Suppressor macrophage treated with lipopolysaccharide for 4 hours (primary cell): ENCODE data around the gene NFXL1.

Experiments used
- DNase-seq: peaks from one replicate; pipeline ENCODE4 v3.0.0-alpha.2; 2020

Gene NFXL1

DNA sequence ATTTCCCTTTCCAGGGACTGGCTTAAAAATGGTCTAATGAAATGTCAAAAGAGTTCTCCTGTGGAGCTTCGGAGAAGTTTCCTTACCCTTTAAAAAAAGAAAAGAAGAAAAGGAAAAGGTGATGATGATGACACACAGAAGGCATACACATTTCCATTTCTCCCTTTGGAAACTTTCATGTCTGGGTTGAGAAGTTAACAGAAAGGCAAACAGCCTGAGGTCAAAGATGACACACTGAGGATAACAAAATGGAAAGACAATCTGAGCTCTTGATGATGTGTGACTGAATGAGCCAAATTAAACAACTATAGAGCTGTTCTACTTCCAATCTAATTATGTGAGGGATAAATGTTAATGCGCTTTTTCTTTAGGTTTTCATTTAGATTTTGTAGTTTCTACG is 32.2 kb downstream of the NFXL1 start:
- DNase-seq = no peak

DNA sequence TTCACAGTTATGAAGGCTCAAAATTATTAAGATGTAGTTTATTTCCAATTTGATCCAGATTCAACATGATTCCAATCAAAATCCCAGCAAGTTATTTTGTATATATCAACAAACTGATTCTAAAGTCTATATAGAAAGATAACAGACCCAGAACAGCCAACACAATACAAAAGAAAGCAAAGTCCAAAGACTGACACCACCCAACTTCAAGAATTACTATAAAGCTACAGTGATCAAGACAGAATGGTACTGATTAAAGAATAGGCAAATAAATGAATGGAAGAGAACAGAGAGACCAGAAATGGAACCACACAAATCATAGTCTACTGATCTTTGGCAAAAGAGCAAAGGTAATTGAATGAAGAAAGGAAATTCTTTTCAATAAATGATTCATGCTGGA is 34.9 kb downstream of the NFXL1 start:
- DNase-seq = no peak

DNA sequence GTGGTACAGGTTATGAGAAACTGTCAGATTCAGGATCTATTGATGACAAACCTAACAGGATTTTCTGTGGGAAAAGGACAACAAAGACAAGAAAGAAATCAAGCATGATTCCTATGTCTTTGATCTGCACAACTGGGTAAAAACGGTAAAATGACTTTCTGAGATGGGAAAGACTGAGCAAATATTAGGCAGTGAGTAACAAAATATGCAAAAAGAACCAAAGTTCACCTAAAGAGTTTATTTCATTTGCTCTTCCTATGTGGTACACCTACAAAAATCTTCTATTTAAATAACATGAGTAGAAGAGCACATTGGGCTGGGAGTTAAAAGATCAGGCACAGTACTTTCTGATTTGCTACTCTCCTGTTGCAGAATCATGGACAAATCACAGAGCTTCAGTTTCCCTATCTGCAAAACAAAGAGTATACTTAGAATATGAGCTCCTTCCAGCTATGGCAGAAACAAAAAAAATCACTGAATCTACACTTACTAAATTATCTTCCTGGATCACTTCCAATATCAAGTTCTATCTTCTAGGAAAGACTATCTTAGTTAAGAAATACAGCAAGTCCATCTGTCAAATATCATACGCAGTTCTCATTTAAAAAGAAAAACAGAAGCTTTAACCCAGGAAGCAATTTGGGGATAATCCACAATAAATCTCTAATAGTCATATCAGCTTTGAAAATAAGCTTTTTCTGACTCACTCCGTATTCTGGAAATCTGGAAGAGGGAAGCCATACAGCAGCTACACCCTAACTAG is 37.4 kb downstream of the NFXL1 start:
- no peak for DNase-seq

DNA sequence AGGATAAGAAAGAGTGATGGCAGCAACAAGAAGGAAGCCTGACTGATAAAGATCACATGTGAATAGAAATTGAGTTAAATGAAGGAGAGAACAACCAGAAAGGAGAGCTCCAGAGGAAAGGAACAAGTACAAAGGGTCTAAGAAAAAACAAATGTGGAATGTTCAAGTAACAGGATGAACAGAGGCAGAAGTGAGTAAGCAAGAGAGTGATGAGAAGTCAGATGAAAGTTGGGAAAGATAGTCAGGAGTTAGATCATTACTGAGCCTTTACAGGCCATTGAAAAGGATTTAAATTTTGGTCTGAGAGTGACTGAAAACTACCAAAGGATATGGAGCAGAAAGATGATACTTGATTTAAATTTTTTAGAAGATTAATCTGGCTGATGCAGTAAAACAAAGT is 38.1 kb downstream of the NFXL1 start:
- peak; percentile 19 for DNase-seq

DNA sequence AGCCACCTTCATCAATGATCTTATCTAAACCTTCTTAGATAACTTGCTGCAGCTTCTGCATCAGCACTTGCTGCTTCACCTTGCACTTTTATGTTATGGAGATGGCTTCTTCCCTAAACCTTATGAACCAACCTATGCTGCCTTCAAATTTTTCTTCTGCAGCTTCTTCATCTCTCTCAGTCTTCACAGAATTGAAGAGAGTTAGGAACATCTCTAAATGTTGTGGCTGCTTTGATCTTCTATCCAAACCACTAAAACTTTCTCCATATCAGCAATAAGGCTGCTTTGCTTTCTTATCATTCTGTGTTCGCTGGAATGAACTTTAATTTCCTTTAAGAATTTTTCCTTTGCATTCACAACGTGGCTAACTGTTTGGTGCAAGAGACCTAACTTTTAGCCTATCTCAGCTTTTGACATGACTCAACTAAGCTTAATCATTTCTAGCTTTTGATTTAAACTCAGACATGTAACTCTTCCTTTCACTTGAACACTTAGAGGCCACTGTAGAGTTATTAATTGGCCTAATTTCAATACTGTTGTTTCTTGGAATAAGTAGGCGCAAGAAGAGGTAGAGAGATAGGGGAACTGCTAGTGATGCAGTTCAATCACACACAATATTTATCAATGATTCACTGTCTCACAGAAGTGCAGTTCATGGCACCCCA is 40.4 kb downstream of the NFXL1 start:
- no peak for DNase-seq

DNA sequence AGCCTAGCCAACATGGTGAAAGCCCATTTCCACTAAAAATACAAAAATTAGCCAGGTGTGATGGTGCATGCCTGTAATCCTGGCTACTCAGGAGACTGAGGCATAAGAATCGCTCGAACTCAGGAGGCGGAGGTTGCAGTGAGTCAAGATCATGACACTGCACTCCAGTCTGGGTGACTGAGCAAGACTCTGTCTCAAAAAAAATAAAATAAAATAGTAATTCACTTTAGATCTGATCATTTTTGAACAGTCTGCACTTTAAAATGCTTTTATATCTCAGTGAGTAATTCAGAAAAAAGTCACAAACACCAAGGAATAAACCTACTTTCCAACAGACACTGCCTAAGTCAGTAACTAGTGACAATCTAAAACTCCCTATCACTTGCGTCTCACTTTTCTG is 50.9 kb downstream of the NFXL1 start:
- no peak for DNase-seq

DNA sequence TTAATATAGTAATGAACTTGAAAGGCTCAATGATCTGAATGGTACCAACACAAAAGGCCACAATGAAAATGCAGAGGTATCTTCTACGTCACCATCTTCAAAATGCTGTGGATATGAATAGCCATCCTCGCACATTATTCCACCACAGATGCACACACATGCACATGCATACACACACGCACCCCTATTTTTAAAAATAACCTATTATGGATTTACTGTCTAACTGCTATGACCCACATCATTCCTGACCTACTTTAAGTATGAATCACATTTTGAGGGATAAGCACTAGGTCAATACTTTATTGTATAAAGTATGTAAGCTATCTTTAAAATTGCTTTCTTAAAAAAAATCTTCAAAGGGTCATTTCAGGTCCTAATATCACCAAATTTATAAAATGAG is 52.1 kb downstream of the NFXL1 start:
- no peak for DNase-seq

DNA sequence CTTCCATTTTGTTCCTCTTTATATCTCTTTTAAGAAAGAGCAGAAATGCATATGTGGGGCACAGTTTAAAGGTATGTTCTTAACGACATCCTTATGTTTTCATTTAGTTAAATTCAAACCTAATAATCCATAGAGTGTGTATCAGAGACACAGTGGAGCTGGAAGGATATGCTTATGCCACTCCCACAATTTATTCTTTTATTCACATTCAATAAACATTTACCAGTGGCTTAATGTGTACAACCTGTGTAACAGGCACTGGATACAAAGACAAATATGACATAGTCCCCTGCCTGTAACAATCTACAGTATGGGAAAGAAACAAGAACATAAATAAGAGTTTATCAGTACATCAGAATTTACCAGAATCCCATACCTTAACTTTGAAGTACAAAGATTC is 54.1 kb downstream of the NFXL1 start:
- no peak for DNase-seq

DNA sequence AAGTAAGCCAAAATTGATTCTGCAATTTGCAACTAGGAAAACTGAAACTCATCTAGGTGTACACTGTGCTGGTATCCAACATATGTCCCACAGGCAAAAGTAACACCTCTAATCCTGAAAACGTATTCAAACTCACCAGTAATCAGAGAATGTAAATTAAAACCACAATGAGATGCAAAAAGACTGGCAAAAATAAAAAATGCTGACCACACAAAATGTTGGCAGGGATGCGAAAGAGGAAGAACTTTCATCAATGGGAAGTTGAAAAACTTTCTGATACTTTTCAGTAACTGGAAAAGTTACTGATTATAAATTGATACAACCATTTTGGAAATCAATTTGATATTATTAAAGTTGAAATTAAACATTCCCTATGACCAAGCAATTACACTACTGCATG is 56.4 kb downstream of the NFXL1 start:
- DNase-seq = peak; percentile 14

DNA sequence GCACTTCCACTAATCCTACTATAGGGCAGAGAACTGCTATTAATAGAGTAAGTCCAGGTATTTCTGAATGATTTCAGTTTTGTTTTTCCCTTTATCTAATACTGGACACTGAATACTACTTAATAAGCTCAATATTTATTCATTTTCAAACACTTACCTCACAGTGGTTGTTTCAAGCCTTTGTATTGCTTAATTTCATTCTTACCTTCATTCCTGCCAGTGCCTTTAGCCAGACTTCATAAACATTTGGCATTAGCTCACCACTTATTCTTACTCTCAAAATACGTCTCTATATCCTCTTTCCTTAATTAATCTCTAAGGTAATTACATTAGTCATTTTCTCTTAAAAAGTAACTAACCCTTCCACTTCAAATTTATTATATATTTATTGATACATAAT is 57.7 kb downstream of the NFXL1 start:
- no peak for DNase-seq

DNA sequence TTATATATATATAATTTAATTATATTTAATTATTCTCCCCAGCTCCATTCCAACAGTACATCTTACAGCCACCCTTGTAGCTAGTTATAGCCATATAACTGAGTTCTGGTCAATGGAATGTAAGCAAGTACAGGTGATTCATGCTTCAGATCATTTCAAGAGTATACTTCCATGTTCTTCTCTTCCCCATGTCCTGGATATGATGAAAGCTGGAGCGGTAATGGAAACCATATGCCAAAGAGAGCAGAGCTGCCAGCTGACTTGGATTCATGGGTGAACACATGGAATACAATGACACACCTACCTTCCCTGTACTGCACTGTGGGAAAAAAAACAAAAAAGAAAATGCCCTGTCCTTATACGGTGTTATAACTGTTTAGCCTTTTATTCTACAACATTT is 59.0 kb downstream of the NFXL1 start:
- DNase-seq = no peak

DNA sequence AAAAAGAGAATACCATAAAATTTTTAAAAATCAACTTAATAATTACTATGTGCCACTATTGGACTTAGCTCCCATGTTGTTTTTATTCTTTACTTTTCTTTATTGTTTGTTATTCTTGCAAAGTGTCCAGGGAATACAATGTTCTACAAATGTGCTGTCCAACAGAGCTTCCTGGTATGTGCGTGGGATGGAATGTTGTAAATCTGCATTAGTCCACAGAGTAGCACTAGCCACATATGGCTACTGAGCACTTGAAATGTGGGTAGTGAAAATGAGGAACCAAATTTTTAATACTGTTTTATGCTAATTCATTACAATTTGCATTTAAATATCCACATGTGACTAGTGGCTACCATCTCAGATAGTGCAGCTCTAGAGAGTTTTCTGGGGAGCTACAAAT is 62.2 kb downstream of the NFXL1 start:
- peak; percentile 14 for DNase-seq

DNA sequence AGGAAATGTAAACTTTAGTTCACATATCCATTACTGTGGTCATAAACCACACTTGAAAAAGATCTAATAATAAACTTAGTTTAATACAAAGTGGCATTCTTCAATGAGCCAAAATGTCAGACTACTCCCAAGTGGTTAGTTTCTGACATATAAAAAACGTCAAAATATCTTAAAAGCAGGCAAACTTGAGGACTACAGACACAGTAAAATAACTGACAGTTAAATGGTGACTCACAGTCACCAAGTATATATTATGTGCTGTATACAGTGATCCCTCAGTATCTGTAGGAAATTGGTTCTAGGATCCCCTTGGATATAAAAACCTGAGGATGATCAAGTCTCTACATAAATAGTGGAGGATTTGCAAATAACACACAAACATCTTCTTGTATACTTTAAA is 64.9 kb downstream of the NFXL1 start:
- no peak for DNase-seq

DNA sequence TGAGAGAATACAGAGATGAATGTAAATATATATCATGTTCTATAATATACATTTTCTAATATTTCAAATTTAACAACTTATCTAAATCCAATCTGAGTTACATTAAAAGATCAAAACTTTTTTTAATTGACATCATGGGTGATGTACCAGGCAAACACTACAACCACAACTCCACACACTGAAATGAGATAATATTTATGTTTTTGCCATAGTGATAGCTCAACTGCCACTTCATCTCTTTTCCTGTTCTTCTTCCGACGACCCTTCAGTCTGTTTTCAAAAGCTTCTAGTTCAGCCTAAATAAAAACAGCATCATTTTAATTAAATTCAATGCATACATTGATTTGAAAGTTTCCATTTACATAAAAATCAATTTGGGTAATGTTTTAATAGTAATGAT is 66.3 kb downstream of the NFXL1 start:
- no peak for DNase-seq

DNA sequence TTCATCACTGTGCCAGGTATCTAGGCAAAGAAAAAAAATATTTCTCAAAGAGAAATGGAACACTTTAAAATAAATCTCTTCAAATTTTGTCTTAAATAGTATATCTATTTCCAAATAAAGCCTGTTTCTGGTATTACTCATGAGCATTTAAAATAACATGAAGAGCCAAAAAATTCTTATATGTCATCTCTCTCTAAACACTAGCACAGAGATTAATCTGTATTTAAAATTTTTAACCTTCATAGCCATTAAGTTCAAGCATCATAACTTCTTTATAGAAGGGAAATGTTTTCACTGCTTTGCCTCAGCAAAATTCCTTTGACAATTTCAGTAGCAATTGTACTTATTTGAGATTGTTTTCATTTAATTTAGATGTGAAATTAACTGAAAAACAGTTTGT is 71.4 kb downstream of the NFXL1 start:
- no peak for DNase-seq

DNA sequence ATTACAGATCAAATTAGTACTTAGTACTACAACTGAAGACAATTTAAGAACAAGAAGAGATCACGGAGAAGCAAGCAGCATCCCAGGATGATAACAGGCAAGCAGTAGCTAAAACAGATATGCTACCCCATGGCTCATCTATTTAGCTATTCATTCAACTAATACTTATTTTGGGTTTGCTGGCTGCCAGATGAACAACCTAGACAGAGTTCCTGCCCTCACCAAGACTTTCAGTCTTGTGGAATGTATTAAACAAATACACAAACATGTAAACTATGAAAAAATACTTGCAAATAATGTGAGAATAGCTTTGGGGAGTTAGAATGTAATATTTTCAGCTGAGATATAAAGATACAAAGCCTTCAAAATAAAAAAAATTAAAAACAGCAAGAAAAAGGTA is 74.1 kb downstream of the NFXL1 start:
- no peak for DNase-seq

DNA sequence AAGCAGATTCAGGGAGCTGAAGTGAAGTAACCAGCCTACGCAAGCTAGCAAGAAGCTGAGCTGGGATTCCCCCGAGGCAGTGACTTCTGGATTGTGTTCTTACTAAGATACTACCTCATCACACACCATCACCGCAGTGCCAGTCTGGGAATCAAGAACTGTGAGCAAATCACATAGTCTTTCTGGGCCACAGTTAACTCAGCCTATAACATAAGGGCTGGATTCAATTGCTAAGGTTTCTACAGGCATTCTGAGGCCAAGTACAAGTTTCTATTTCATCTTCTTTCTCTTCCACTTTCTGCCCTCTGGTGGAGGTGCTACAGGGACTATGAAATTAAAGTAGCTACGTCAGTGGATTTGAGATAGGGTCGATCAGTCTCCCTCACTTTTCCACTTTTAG is 75.1 kb downstream of the NFXL1 start:
- DNase-seq = peak; percentile 84

DNA sequence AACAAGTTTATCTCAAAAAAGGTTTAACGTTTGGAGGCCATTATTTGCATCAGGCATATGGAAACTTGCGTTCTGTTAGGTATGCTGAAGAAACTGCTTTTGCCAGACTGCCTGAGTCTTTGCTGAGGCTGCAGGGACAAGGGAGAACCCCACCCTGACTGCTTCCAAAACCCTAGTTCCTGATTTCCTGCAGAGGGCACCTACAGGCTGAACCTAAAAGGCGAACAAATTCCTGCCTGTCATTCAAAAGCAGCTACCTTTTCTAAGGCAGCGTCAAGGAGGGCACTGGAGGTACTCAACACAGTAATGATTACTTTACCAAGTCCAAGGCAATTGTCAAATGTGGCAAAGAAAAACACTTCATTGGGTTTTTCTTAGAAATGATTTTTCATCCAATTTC is 75.9 kb downstream of the NFXL1 start:
- DNase-seq = no peak

DNA sequence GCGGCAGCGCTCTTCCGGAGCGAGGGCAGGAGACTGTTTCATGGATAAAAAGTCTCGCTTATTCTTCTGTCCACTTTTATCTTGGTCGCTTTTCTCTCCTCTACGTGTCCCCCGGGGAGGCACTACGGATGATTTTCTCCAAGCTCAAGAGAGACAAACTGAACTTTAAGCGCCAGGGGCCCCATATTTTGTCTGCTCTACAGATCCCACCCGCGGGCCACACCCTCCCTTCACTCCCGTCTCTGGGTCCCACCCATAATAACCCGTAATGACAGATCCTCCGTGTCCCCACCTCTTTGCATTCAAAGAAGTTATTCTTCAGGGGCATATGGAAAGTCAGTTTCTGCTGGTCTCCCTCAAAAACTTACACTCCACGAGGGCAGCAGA is 76.5 kb downstream of the NFXL1 start, which contains the start of gene CORIN:
Gene CORIN, minus strand, starts transcription at position 160 of the 387 bp plus-strand sequence. Its CDS starts 118 bp downstream, at position 42.
- DNase-seq = no peak

DNA sequence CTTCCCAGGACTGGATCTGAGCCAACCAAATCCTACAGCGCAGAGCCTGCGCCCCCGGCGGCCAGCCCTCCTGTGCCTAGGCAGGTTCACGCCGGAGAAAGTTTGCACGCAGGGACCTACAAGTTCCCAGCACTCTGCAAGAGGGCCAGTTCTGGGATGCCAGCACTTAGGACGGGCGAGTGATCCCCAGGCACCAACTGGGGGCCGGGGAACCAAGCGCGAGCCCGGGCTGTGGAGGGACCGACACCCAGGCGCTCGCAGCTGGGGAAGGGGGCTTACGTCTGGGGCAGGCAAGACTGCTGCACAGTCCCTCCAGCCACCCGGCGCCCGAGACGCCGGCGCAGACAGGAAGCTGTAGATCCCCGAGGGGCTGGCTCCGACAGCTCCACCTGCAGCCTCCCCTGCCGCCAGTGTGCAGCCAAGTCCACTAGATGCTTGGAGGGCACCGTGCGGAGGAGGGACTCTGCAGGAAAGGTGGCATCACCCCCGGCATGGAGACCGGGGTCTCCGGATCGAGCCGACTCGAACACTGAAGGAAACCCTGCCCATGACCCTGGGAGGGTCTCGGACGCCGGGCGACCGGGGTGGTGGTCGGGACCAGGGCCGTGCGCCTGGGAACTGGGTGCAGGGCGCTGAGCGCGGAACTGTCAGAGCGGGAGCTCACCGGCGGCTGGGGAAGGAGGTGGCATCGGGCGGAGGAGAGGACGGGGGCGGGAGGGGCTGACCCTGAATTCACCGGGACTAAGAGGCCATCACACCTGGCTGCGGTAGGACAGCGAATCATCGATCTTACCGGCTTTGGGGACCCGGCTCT is 77.1 kb downstream of the NFXL1 start:
- peak; percentile 7 for DNase-seq

DNA sequence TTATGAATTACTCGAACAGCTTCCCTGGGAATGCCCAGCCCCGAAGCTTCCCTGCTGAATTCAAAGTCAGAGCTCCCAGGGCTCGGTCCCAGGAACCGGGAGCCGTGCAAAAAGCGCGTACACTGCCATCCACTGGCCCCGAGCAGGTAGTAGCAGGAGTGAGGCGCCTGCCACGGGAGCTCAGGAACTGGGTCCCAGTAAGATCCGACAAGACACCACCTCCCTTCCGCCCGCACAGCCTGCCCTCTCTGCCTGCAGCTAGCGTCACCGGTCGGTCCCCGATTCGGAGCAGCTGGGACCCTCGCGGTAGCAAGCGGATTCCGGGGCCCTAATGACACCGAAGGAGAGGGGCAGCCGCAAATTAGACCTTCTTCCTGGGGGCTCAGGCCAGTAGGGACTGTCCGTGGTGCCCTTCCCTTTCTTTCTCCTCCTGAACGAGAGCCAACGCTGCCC is 77.7 kb downstream of the NFXL1 start:
- DNase-seq = peak; percentile 67

DNA sequence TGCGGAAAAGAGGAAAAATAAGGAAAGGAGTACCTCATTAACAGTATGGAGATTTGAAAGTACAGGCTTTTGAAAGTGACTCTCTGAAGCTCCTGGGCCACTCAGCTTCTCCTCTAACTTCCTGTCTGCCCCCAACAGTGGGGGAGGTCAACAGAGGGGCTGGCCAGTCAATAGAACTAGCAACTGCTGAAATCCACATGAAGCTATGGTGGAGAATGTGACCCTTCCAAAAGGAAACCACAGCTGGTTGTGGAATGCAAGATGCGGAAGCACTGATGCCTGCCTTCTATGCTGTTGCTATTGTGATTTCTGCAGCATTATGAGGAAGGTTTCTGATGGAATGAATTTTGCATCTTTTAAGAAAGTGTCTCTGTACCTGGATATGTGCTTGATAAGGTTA is 78.9 kb downstream of the NFXL1 start:
- peak; percentile 7 for DNase-seq

DNA sequence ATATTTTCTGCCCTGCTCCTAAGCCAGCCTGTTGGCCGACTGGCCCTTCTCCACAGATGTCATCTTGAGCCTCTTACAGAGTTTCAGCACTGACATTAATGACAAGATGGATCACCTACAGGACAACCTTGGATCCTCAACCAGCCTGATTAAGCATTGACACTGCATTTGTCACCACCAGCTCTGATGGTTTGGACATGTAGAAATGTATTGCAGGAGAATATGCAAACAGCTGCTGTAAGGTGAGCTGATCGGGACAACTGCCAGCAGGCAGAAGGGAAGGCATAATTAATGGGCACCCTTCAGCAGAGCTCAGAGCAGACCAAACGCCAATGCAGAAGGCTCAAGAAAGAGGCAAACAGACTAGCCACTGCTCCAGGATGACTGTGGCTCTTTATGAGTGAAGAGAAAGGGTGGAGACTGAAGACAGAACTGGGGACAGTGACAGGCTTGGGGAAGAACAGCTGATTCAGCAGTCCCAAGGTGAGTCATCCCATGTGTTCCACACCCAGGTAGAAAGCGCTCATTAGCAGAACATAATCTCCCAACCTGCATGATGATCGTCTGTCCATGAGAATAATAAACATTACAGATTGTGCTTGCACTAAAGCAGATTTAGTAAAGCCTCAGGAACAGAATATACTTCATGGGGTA is 83.2 kb downstream of the NFXL1 start:
- DNase-seq = no peak
